ENCODE data around the gene RFX3. TPM values are rescaled to one million over a fixed set of nuclear protein-coding genes. Genes with fewer than 3 reads are reported as not detected.

The RFX3 gene
- total and polyA plus RNA-seq, 4 donors, result 0.30 to 4.6 (median 1.5) TPM

DNA sequence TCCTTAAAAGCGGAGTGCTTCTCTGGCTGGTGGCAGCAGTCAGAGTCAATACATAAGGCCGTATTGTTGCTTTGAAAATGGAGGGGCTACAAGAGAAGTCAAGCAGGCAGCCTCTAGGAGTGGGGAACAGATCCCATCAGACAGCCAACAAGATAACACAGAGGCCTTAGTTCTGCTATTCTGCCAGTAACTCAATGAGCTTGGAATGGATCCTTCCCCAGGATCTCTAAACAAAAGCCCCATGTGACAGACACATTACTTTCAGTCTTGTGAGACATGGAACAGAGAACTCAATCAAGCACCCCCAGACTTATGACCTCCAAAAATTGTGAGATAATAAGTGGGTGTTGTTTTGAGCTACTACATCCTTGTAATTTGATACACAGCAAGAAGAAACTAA lies 158.6 kb downstream of the RFX3 start:
- H3K27me3 ChIP-seq (ENCODE audit: control insufficient read depth in 4 of 4, insufficient read depth in 4 of 4, low read length in 3 of 4), result no peaks in the 10 kb centered on the region
- H3K36me3 ChIP-seq (ENCODE audit: control insufficient read depth in 4 of 4, insufficient read depth in 3 of 4, low read depth in 1 of 4, low read length in 3 of 4), result no peaks in the 10 kb centered on the region
- no peak overlapping the region for H3K4me3 ChIP-seq (ENCODE audit: low read depth in 1 of 3, low read length in 3 of 3)
- H3K27ac ChIP-seq (ENCODE audit: low read depth in 1 of 2, low read length in 2 of 2), result no peak overlapping the region
- no peak overlapping the region for H3K9ac ChIP-seq (ENCODE audit: low read depth in 1 of 2, low read length in 2 of 2)
- WGBS, result 97% methylated on average over 2 of the region's 2 CpGs
- TF ChIP-seq, protein P1, sequence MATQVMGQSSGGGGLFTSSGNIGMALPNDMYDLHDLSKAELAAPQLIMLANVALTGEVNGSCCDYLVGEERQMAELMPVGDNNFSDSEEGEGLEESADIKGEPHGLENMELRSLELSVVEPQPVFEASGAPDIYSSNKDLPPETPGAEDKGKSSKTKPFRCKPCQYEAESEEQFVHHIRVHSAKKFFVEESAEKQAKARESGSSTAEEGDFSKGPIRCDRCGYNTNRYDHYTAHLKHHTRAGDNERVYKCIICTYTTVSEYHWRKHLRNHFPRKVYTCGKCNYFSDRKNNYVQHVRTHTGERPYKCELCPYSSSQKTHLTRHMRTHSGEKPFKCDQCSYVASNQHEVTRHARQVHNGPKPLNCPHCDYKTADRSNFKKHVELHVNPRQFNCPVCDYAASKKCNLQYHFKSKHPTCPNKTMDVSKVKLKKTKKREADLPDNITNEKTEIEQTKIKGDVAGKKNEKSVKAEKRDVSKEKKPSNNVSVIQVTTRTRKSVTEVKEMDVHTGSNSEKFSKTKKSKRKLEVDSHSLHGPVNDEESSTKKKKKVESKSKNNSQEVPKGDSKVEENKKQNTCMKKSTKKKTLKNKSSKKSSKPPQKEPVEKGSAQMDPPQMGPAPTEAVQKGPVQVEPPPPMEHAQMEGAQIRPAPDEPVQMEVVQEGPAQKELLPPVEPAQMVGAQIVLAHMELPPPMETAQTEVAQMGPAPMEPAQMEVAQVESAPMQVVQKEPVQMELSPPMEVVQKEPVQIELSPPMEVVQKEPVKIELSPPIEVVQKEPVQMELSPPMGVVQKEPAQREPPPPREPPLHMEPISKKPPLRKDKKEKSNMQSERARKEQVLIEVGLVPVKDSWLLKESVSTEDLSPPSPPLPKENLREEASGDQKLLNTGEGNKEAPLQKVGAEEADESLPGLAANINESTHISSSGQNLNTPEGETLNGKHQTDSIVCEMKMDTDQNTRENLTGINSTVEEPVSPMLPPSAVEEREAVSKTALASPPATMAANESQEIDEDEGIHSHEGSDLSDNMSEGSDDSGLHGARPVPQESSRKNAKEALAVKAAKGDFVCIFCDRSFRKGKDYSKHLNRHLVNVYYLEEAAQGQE (IDR thresholded peaks at IDR 0.05), result no peak
- TF ChIP-seq HNF4G (IDR thresholded peaks at IDR 0.05), result no peak
- H3K9me3 ChIP-seq (ENCODE audit: control insufficient read depth in 4 of 4, low read length in 3 of 4), result no peaks in the 10 kb centered on the region
- no peaks in the 10 kb centered on the region for H3K4me1 ChIP-seq (ENCODE audit: control insufficient read depth in 4 of 4, insufficient read depth in 4 of 4, low read length in 3 of 4)
- DNase-seq (ENCODE audit: low spot score), result no peak

DNA sequence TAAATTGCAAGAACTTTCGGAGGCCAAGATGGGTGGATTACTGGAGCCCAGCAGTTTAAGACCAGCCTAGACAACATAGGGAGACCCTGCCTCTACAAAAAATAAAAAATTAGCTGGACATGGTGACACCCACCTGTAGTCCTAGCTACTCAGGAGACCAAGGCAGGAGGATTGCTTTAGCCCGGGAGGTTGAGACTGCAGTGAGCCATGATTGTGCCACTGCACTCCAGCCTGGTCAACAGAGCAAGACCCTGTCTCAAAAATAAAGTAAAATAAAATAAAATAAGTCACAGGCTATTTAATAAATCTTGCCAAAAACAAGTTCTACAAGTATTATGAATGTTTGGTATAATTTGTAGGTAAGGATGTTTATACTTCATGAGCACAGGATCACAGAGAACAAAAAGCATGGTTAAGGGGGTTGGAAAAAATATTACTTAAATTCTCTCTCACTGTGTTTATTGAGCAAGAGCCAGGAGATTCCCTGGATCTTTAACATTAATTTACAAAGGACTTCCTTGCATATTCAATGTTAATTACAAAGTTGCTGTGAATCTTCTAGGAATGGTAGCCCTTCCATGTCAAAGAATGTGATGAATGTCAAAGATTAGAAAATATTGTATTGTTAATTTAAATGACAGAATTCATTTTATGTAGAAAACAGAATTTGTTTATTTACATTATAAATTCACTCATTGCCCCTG lies 164.0 kb downstream of the RFX3 start:
- peaks cover 0 to 8% (median 7%) of the 10 kb centered on the region in 4 donors for H3K4me1 ChIP-seq (ENCODE audit: control insufficient read depth in 4 of 4, insufficient read depth in 4 of 4, low read length in 3 of 4)
- no peak overlapping the region for H3K4me3 ChIP-seq (ENCODE audit: low read depth in 1 of 3, low read length in 3 of 3)
- no peak overlapping the region for H3K9ac ChIP-seq (ENCODE audit: low read depth in 1 of 2, low read length in 2 of 2)
- WGBS, result 98% methylated on average over 2 of the region's 2 CpGs
- H3K9me3 ChIP-seq (ENCODE audit: control insufficient read depth in 4 of 4, low read length in 3 of 4), result no peaks in the 10 kb centered on the region
- DNase-seq (ENCODE audit: low spot score), result no peak
- H3K36me3 ChIP-seq (ENCODE audit: control insufficient read depth in 4 of 4, insufficient read depth in 3 of 4, low read depth in 1 of 4, low read length in 3 of 4), result no peaks in the 10 kb centered on the region
- H3K27me3 ChIP-seq (ENCODE audit: control insufficient read depth in 4 of 4, insufficient read depth in 4 of 4, low read length in 3 of 4), result no peaks in the 10 kb centered on the region
- H3K27ac ChIP-seq (ENCODE audit: low read depth in 1 of 2, low read length in 2 of 2), result no peak overlapping the region
- TF ChIP-seq, protein P2, sequence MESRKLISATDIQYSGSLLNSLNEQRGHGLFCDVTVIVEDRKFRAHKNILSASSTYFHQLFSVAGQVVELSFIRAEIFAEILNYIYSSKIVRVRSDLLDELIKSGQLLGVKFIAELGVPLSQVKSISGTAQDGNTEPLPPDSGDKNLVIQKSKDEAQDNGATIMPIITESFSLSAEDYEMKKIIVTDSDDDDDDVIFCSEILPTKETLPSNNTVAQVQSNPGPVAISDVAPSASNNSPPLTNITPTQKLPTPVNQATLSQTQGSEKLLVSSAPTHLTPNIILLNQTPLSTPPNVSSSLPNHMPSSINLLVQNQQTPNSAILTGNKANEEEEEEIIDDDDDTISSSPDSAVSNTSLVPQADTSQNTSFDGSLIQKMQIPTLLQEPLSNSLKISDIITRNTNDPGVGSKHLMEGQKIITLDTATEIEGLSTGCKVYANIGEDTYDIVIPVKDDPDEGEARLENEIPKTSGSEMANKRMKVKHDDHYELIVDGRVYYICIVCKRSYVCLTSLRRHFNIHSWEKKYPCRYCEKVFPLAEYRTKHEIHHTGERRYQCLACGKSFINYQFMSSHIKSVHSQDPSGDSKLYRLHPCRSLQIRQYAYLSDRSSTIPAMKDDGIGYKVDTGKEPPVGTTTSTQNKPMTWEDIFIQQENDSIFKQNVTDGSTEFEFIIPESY (IDR thresholded peaks at IDR 0.05), result no peak
- TF ChIP-seq RXRA (IDR thresholded peaks at IDR 0.05) (no peak), RAD21 (IDR thresholded peaks at IDR 0.05) (no peak), MAX (IDR thresholded peaks at IDR 0.05) (no peak), TAF1 (conservative IDR thresholded peaks at IDR 0.05) (no peak), EGR1 (IDR thresholded peaks at IDR 0.05; ENCODE audit: low read depth in 2 of 2) (no peak)
- TF ChIP-seq, protein P1 (IDR thresholded peaks at IDR 0.05), result no peak

Measured in liver (tissue), 9 donors.